GM18502 (cell line): ENCODE measurements around the gene FOXJ1.

Source experiments
- ATAC-seq: cut with Tn5 transposase; IDR thresholded peaks from one replicate; pipeline ENCODE4 v1.9.1; 2021; ENCODE audit warnings: mild to moderate bottlenecking; ENCODE audit not compliant: unreplicated experiment, poor library complexity

The FOXJ1 gene

GRCh38 chr17:76161619-76162266, 20.7 kb upstream of the FOXJ1 start:
- ATAC-seq = no peak

GRCh38 chr17:76160896-76161528, 20.0 kb upstream of the FOXJ1 start:
- ATAC-seq = no peak

DNA sequence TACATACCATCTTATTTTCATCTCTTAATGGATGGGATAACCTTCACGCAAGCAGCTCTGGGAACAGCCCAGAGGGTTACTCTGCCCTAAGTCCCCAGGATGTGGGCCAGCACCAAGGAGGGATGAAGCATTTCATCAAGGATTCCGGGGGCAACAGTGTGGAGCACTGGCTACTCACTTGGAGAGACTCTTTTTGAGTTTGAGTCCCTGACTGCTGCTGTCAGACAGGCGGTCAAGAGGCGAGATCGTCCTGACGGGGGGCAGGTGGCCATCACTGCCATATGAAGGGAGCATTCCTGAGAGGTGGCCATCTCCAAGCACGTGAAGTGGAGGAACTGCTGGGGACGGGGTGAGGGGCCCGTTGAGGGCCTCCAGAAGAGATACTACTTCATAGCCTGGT, 18.1 kb upstream of the FOXJ1 start:
- ATAC-seq = no peak

- no peak for ATAC-seq
These were observed 16.7 kb upstream of the FOXJ1 start for GRCh38 chr17:76157759-76158158.

DNA sequence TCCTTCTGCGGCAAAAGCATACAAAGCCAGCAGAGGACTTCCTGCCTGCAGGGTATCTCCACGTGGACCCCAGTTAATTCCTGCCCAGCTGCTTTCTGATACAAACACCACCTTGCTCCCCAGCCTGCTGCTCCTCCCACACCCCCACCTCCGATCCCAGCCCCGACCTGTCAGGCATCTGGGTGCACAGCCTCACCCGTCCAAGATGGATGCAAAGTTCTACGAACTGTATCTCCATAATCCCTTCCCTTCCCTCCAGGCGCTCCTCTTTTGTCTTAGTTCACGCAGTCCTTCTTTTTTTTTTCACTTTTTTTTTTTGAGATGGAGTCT, 15.6 kb upstream of the FOXJ1 start:
- ATAC-seq = no peak

DNA sequence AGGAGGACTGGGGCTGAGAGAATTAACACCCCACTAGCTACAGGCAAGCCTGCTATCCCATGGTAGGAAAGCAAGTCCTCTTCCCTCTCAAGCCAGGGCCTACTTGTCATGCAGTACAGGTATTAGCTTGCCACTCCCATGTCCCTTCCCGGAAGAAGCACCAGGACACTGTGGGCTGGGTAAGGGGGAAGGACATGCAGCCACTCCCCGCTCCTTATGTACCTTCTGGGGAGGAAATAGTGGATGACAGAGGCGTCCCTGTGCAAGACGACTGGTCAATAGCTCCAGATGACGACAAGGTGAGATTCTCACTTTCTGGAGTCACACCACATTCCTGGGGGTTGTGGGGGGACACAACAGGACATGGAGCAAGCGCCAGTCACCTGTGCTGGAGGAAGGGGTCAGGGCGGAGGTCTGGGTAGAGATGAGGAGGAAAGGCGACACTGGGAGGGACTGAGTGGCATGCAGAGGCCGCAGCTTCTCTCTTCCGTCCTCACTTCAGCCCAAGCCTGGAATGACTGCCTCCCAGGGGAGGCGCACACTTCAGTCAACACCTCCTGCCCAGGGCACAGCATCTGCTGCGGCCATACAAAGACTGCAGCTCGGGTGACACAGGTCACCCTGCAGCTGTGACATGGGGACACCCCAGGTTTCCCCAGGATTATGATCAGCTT, 15.1 kb upstream of the FOXJ1 start:
- ATAC-seq = no peak

GRCh38 chr17:76154936-76155845, 14.1 kb upstream of the FOXJ1 start:
- ATAC-seq = no peak

DNA sequence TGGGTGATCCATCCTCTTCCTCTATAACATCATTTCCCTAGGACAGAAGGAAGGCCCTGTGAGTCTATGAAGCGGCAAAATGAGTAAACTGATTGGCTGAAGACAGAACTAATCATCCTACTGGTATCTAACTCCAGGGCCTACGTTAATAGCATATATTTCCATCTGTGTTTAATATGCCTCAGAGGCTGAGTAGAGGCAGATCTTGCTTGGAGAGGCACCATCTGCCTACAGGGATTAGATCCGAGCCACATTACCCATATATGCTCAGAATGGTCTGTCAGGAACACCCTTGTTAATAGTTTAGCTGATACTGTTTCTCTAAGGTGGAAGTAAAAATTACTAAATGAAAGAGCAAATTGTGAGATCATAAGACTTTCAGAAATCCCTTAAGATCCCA, 13.2 kb upstream of the FOXJ1 start:
- no peak for ATAC-seq

- no peak for ATAC-seq
These were observed 12.6 kb upstream of the FOXJ1 start for GRCh38 chr17:76153640-76154039.

DNA sequence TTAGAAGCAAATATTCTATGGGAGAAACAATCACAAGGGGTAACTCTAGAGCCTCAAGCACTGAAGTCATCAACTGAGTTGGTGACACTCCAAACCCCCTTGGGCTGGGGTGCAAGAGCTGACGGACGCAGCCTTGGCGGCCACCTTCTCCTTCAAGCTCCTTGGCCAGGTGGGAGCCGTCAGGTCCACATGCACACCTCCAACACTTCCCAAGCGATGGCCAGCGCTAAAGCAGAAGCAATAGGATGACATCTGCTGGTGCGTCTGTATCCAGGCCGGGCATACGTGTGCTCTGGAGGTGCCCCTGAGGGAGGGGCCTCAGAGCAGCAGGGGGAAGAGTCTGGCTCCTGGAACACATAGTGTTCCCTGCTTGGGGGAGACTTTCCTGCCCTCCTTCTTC, 12.2 kb upstream of the FOXJ1 start:
- no peak for ATAC-seq

DNA sequence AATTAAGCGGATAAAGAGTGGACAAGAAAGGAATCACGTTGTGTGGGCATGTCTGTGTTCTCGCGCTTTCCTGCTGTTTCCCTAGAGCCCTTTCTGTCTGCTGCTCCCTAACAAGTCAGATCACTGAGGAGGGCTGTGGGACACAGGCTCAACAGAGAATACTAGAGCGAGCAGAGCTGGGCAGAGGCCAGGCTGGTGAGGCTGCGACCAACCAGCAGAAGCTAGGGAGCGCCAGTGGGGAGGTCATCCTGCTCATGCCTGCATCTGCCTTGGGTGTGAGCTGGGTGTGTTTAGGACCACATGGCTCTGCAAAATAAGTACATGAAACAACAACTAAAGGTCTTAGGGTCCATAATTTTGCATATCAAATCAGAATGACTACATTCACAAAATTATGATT, 11.5 kb upstream of the FOXJ1 start:
- ATAC-seq = no peak

- no peak for ATAC-seq
These were observed 10.9 kb upstream of the FOXJ1 start for GRCh38 chr17:76151896-76152454.

DNA sequence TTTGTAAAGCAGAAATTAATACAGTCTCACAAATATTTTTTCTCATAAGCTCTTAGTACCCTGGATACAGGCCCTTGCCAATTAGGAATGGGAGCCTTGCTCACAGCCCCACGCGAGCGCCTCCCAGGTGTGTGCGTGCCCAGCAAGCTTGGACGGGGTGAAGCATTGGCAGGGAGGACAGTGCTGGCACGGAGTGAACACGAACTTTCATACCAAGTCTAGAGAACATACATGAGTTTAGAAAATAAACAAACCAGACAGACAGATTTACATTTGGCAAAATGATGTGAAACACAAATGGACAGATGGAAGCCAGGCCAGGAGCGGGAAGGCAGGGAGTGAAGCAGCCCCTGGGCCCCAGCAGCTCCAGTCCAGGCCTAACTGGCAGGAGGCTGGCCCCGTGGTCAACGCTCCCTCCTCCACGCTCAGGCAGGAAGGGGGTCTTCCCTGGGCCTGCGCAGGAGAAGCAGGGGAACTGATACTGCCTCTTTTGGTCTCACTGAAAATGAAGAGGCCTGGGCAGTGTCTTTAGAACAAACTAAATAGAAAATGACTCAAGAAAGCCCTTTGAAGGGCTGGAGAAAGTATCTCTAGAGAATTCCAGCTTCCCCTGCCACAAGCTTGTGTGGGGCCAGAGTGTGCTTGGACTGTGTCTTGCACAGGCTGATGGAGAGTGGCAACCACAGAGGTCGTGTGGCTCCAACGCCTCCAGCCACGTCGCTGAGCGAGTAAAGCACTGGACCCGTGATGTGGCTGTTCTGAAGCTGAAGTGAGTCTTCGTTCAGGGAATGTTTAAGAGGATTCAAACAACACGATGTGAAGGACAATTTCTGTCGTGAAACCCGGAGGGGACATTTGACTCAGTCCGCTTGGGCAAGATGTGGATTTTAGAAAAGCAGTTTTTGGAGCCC, 9.9 kb upstream of the FOXJ1 start:
- no peak for ATAC-seq

- ATAC-seq = no peak
These were observed 8.2 kb upstream of the FOXJ1 start for GRCh38 chr17:76149214-76149613.

DNA sequence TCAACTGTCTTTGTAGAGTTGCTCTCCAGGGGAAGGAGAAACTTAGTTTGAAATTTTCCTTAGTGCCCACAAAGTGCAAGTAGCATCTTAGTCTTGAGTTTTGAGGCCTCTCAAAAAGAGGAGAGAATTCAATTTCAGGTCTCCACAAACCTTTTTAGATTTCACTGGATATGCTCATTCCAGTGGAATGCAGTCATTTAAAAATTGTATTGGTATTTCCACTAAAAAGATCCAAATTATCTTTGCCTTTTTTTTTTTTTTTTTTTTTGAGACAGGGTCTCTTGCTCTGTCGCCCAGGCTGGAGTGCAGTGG, 6.9 kb upstream of the FOXJ1 start:
- no peak for ATAC-seq

DNA sequence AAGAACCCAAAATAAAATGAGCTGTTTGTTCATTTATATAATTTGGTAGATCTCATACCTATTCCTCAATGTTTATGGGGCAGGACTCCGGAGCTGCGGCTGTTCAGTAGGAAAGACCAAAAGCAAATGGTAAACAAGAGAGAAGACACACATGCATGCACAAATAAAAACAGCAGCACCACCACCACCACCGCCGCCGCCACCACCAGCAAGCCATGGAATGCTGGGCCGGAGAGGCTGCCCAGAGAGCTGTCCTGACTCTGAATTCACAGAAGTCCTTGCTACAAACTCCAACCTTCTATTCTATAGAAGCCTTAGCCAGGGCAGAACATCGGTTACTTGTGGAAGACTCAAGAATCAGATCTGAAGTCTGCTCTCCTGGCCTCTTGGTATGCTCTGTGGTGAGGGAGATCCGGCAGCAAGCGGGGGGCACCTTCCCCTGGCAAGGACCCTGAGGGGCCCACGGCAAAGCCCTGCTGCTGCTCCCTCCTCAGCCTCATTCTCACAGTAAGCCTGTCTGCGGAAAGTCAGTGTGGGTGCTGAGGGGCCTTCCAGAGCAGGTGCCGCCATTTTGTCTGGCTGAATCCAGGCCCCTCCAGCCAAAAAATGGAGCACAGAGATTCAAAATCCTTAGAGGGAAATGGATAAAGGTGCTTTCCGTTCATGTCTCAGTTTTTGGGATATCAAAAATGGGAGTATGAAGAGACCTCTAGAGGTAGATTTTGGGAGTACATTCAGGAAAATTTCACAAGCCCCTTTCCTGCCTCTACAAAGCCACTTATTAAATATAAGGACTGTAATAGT, 6.4 kb upstream of the FOXJ1 start:
- no peak for ATAC-seq

GRCh38 chr17:76146053-76146851, 5.2 kb upstream of the FOXJ1 start:
- no peak for ATAC-seq
